Tibial nerve (tissue), 4 donors: Measurements from ENCODE around the gene CTNND2.
"Not testable (repeated sequence)": the region's sequence is repeated elsewhere in the genome, so short reads cannot be mapped to it uniquely, and the experiment has no call there.

Experiments used
- CTCF ChIP-seq, 5 experiments: fragments of 200-600 bp in 3 of 5; fragments of 450-650 bp in 2 of 5; sonication (generic) in 3 of 5; IDR thresholded peaks; one replicate each; pipeline ENCODE4 v1.5.1; 2016 to 2019; ENCODE audit warnings: antibody characterized with exemption in 5 of 5, mild to moderate bottlenecking in 3 of 5, moderate library complexity in 2 of 5
- EP300 ChIP-seq, 2 donors: sonication (generic); formaldehyde crosslinking; IDR thresholded peaks; one replicate each; pipeline ENCODE4 v1.6.1; 2017; ENCODE audit warnings: antibody characterized with exemption in 2 of 2, mild to moderate bottlenecking in 1 of 2
- POLR2A ChIP-seq, 2 donors: fragments of 450-650 bp; IDR thresholded peaks; one replicate each; pipeline ENCODE4 v1.6.1; 2017; ENCODE audit warnings: antibody characterized with exemption in 2 of 2, mild to moderate bottlenecking in 2 of 2, moderate library complexity in 2 of 2

DNA sequence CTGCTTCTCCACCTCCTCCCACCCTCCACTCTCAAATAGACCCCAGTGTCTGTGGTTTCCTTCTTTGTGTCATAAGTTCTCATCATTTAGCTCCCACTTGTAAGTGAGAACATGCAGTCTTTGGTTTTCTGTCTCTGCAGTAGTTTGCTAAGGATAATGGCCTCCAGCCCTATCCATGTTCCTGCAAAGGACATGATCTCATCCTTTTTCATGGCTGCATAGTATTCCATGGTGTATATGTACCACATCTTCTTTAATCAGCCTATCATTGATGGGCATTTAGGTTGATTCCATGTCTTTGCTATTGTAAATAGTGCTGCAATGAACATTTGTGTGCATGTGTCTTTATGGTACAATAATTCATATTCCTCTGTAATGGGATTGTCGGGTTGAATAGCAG, 489.5 kb downstream of the CTNND2 start:
- TF ChIP-seq CTCF, EP300, POLR2A (IDR thresholded peaks at IDR 0.05): not testable (repeated sequence)
